Endothelial cell of umbilical vein (primary cell): ENCODE results near the gene SLC25A30. TPM values are rescaled to one million over a fixed set of nuclear protein-coding genes. Genes with fewer than 3 reads are reported as not detected.
A peak's percentile ranks its signal among the peaks of the same experiment; 100 is the strongest.

Experiments used
- Bru-seq: library from RNA; stranded (reverse); fragments of 400-500 nt; gene quantifications from one replicate; lab custom pipeline; 2021; lab: Mats Ljungman, UMichigan
- BruChase-seq, 2 experiments: library from RNA; stranded (reverse); fragments of 400-500 nt; gene quantifications; one replicate each; lab custom pipeline; 2021; lab: Mats Ljungman, UMichigan
- BruUV-seq: library from RNA; stranded (reverse); fragments of 400-500 nt; replicated peaks from 2 replicates; lab custom pipeline; 2021; lab: Mats Ljungman, UMichigan
- CTCF ChIA-PET: fragments of 300-600, 350-600 bp; sonication (Branson Sonifier 250); formaldehyde crosslinking; loops from one replicate; lab custom pipeline; 2021; ENCODE audit warnings: antibody characterized with exemption, inconsistent platforms; lab: Charles Lee
- POLR2A ChIA-PET: fragments of 300-600, 350-600 bp; sonication (Branson Sonifier 250); formaldehyde crosslinking; loops from one replicate; lab custom pipeline; 2021; ENCODE audit warnings: antibody characterized with exemption, inconsistent platforms; lab: Charles Lee
- DNase-seq: peaks from one replicate; pipeline ENCODE4 v3.0.0-alpha.2; 2011; ENCODE audit warnings: low read depth, low spot score
- FAIRE-seq: peaks from 2 replicates; lab custom pipeline; 2011; peaks lifted over from hg19 to GRCh38; lab: Jason Lieb, UNC
- H2AFZ ChIP-seq: 2 replicates; pipeline ENCODE4 v1.6.0; 2012; ENCODE audit warnings: low read depth, low read length, control low read depth, inconsistent platforms
- H3K27ac ChIP-seq: 2 replicates; pipeline ENCODE4 v1.5.1; 2011; ENCODE audit warnings: low read depth, mild to moderate bottlenecking, control low read depth, low read length, moderate library complexity; ENCODE audit not compliant: insufficient read depth
- H3K27me3 ChIP-seq, 2 experiments: 2 replicates each; pipeline versions ENCODE4 v1.6.0 to v1.6.1; 2011; ENCODE audit warnings: low read length in 2 of 2, mixed read lengths in 1 of 2; ENCODE audit not compliant: control insufficient read depth in 2 of 2, insufficient read depth in 2 of 2
- H3K36me3 ChIP-seq, 2 experiments: 2 replicates in 1 of 2; 3 replicates in 1 of 2; pipeline ENCODE4 v1.5.1; 2011; ENCODE audit warnings: low read length in 2 of 2, mild to moderate bottlenecking in 1 of 2, moderate library complexity in 1 of 2; ENCODE audit not compliant: control insufficient read depth in 2 of 2, insufficient read depth in 2 of 2; ENCODE audit errors: extremely low read depth in 1 of 2
- H3K4me1 ChIP-seq: 3 replicates; pipeline ENCODE4 v1.5.1; 2011; ENCODE audit warnings: mild to moderate bottlenecking, low read length; ENCODE audit not compliant: control insufficient read depth, insufficient read depth; ENCODE audit errors: extremely low read depth
- H3K4me2 ChIP-seq: 2 replicates; pipeline ENCODE4 v1.6.1; 2011; ENCODE audit warnings: low read length, control low read depth, mixed read lengths; ENCODE audit not compliant: insufficient read depth
- H3K4me3 ChIP-seq, 3 experiments: fragments of 200-600 bp in 1 of 3; sonication (generic), shearing (Covaris generic) in 1 of 3; replicated peaks in 1 of 3; 2 replicates each; pipeline ENCODE4 v1.5.1; 2011 to 2016; ENCODE audit warnings: control low read depth in 3 of 3, low read length in 3 of 3, mild to moderate bottlenecking in 2 of 3, inconsistent platforms in 1 of 3, low read depth in 1 of 3, moderate library complexity in 1 of 3; ENCODE audit not compliant: insufficient read depth in 1 of 3
- H3K79me2 ChIP-seq: 2 replicates; pipeline ENCODE4 v1.6.0; 2012; ENCODE audit warnings: low read length, inconsistent platforms; ENCODE audit not compliant: control insufficient read depth, insufficient read depth
- H3K9ac ChIP-seq: replicated peaks from 2 replicates; pipeline ENCODE3; 2011; ENCODE audit warnings: low read length, control low read depth; ENCODE audit not compliant: insufficient read depth; ENCODE audit errors: extremely low read depth
- H3K9me1 ChIP-seq: replicated peaks from 3 replicates; pipeline ENCODE4 v1.6.0; 2011; ENCODE audit warnings: mild to moderate bottlenecking, low read length; ENCODE audit not compliant: control insufficient read depth, insufficient read depth; ENCODE audit errors: extremely low read depth
- H3K9me3 ChIP-seq: replicated peaks from 2 replicates; pipeline ENCODE4 v1.5.1; 2012; ENCODE audit warnings: low read length, inconsistent platforms; ENCODE audit not compliant: control insufficient read depth, insufficient read depth
- H4K20me1 ChIP-seq: replicated peaks from 2 replicates; pipeline ENCODE3; 2011; ENCODE audit warnings: mild to moderate bottlenecking, low read length; ENCODE audit not compliant: control insufficient read depth, insufficient read depth; ENCODE audit errors: extremely low read depth
- EZH2 ChIP-seq: IDR thresholded peaks from 2 replicates; pipeline ENCODE4 v1.6.1; 2012; ENCODE audit warnings: borderline replicate concordance, low read depth, mild to moderate bottlenecking, moderate library complexity, low read length, inconsistent platforms; ENCODE audit not compliant: severe bottlenecking
- GATA2 ChIP-seq: IDR thresholded peaks from 2 replicates; pipeline ENCODE4 v1.7.0; 2011; ENCODE audit warnings: low read depth, mild to moderate bottlenecking, moderate library complexity, mixed read lengths, low read length; ENCODE audit not compliant: insufficient read length, insufficient read depth
- MAX ChIP-seq: IDR thresholded peaks from 2 replicates; pipeline ENCODE4 v1.6.1; 2011; ENCODE audit not compliant: insufficient read depth, insufficient read length
- POLR2A ChIP-seq: IDR thresholded peaks from 2 replicates; pipeline ENCODE4 v1.6.1; 2012; ENCODE audit warnings: low read depth, mild to moderate bottlenecking, control low read depth, low read length
- POLR2AphosphoS5 ChIP-seq: IDR thresholded peaks from 2 replicates; pipeline ENCODE4 v1.6.1; 2012; ENCODE audit warnings: low read depth, mild to moderate bottlenecking, control low read depth, low read length, moderate library complexity; ENCODE audit not compliant: insufficient read depth
- dilution Hi-C: fragments of 300-500 bp; cut with MboI; formaldehyde crosslinking; loops from one replicate; pipeline ENCODE4 v1.15.0; 2019; ENCODE audit warnings: low sequenced_read_pairs; ENCODE audit not compliant: extremely low pct_ligation_motif_present
- intact Hi-C: fragments of 100-400 bp; cut with micrococcal nuclease; formaldehyde crosslinking; loops from one replicate; pipeline ENCODE4 v1.10.0; 2022
- long read RNA-seq: library from polyadenylated mRNA; stranded (forward); transcript quantifications from one replicate; pipeline ENCODE4 v2.0.0, GENCODE V29; 2021
- polyA minus RNA-seq, 3 experiments: library from RNA; depleted of rRNA, polyadenylated mRNA; stranded (reverse); fragments of >200 nt; gene quantifications; 1 replicate in 1 of 3; 2 replicates in 2 of 3; pipeline ENCODE4 v1.2.3, GENCODE V29; 2011
- polyA plus RNA-seq, 4 experiments: library from polyadenylated mRNA; depleted of rRNA in 3 of 4; stranded (reverse) in 3 of 4; unstranded in 1 of 4; fragments of >200 nt; gene quantifications; 2 replicates each; pipeline versions ENCODE4 v1.2.1 to v1.2.3, GENCODE V29; 2011 to 2012; ENCODE audit warnings: missing spikeins in 1 of 4
- total RNA-seq: library from RNA; stranded (reverse); gene quantifications from 2 replicates; pipeline ENCODE4 v1.2.3, GENCODE V29; 2021

SLC25A30 gene
- total RNA-seq (27.0 and 28.9 TPM in 2 replicates), polyA plus RNA-seq (12.2 and 13.3 TPM in 2 replicates), polyA minus RNA-seq (42.0 and 79.3 TPM in 2 replicates), Bru-seq, nascent RNA (percentile 72 among the genes with signal in this experiment), BruChase-seq, experiment 1, labeled RNA remaining after a 6-hour chase (percentile 78 among the genes with signal in this experiment), BruChase-seq, experiment 2, labeled RNA remaining after a 2-hour chase (percentile 82 among the genes with signal in this experiment)
- 17.4 and 20.2 TPM in 2 replicates for polyA plus RNA-seq (2011; cell fraction: cytosol; rRNA removed)
- 16.2 and 17.8 TPM in 2 replicates for polyA plus RNA-seq (2011; cell fraction: nucleus; rRNA removed)
- 20.2 and 20.7 TPM in 2 replicates for polyA plus RNA-seq (2012)
- polyA minus RNA-seq (2011; cell fraction: cytosol; rRNA and poly(A)+ RNA removed): 1.2 TPM
- 12.0 and 12.2 TPM in 2 replicates for polyA minus RNA-seq (2011; cell fraction: nucleus; rRNA and poly(A)+ RNA removed)
- long read RNA-seq, partial matches to known transcripts: 0 of 7 reads
- long read RNA-seq, other reads (novel, unspliced or antisense): 4 of 7 reads

- Histone ChIP-seq H3K27me3 (no peaks in the 10 kb centered on the region), H3K4me1 (peaks cover 24% of the 10 kb centered on the region), H3K9ac (peak within 1 kb of the TSS; percentile 82), H3K4me2 (peak within 1 kb of the TSS; percentile 93), H2AFZ (peak within 1 kb of the TSS; percentile 88), H3K36me3 (no peaks in the 10 kb centered on the region), H3K9me1 (no peaks in the 10 kb centered on the region), H3K79me2 (peaks cover 10% of the 10 kb centered on the region), H4K20me1 (no peaks in the 10 kb centered on the region), H3K27ac (peak within 1 kb of the TSS; percentile 56), H3K9me3 (no peaks in the 10 kb centered on the region), H3K4me3 (peak within 1 kb of the TSS; percentile 66 to 87 (median 79))
- peak; percentile 78 for TF ChIP-seq POLR2A
- TF ChIP-seq MAX: peak; percentile 27
- TF ChIP-seq GATA2: no peak
- TF ChIP-seq EZH2: no peak
- peak; percentile 50 for TF ChIP-seq POLR2AphosphoS5
- DNase-seq (peak; percentile 94), FAIRE-seq (peak; percentile 81)
- BruUV-seq: TSS peak; percentile 44
- CTCF ChIA-PET: interaction anchor here (0.6 to 5.5 kb wide), 8 partner anchors 14 to 1055 kb away, joined by 3 to 35 read pairs (median 4); partner anchors contain the start of gene COG3
- dilution Hi-C loops (no loop called here), intact Hi-C loops (loop anchor here (1.0 kb wide), 2 partner anchors 46 to 77 kb away; partner anchors contain the start of genes COG3 and TPT1)
- POLR2A ChIA-PET: interaction anchor here (1.0 to 1.5 kb wide), 2 partner anchors 47 kb away, joined by 3 read pairs; partner anchors contain the start of gene COG3
Measured at GRCh38 chr13:45417790-45418534, at the start of gene SLC25A30. Gene SLC25A30, minus strand, starts transcription at chr13:45418373. Its CDS starts 6,948 bp downstream, at chr13:45411425.
